HG03135 (cell line): ENCODE data around the gene PRKN.
"Not testable (repeated sequence)": the region's sequence is repeated elsewhere in the genome, so short reads cannot be mapped to it uniquely, and the experiment has no call there.

Source experiments
- ATAC-seq: cut with Tn5 transposase; IDR thresholded peaks from one replicate; pipeline ENCODE4 v1.9.1; 2021; ENCODE audit warnings: mild to moderate bottlenecking, moderate library complexity; ENCODE audit not compliant: unreplicated experiment

The PRKN gene

DNA sequence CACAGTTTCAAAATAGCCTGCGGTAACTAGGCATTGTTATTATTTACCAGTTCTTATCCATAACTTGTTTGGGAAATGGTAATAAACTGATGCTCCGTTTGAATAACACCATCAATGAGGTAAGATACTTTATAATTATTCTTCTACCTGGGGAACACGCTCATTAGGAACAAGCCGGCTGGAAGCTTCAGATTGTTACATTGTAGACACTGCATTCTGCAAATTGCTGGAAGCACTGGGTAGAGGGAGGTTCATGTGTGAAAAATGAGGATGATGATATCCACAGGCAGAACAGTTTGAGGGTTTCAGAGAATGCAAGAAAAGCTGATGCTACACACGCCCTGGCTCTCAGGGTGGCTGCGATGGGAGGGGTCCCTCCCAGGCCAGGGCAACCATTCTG lies 893.1 kb downstream of the PRKN start:
- no peak for ATAC-seq

DNA sequence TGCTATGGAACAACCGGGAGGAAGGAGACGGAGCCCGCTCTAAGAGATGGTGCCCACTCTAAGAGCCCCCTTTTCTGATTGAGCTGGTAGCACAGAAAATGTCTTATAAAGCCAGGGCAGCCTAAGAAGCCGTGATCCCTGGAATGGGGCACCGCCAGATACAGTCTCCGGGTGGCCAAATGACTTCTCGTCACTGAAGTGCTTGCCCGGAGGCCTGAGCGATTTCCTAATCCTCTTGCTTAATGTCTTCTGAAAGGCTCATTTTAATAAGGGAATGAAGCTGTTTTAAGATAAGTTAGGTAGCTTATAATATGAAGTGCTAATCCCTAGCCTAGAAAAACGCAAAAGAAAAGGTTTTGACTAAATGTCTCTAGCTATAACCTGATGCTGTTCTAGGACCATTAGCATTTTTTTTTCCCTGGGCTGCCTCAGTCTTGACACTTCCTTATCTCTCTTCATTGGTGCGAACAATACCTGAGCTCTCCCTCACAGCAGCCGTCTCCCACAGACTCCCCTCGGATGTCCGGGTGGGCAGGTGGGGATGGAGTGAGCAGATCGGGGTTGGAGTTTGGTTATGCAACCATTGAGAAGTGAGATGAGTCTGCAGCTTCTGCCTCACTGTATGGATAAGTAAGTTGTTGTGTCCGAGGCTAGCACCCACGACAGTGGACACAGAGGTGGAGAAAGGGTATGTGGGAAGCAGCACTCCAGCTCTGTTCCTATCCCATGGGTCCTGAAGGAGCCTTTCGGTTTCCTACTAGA lies 894.3 kb downstream of the PRKN start:
- no peak for ATAC-seq

DNA sequence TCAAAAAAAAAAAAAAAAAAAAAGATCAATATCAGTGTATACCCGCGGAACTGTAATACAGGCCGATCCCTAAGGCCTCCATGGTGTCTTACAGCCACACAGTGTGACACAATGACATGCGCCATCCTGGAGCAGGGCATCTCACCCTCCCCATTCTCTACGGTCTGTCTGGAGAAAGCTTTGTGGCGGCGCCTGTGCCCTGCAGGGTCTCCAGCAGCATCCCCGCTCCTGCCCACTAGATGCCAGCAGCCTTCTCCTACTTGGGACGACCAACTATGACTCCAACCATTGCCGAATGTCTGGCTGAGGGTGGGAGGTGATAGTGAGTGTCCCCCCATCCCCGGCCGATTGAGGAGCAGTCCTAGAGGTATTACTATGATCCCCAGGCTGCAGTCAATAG lies 894.9 kb downstream of the PRKN start:
- ATAC-seq = no peak

DNA sequence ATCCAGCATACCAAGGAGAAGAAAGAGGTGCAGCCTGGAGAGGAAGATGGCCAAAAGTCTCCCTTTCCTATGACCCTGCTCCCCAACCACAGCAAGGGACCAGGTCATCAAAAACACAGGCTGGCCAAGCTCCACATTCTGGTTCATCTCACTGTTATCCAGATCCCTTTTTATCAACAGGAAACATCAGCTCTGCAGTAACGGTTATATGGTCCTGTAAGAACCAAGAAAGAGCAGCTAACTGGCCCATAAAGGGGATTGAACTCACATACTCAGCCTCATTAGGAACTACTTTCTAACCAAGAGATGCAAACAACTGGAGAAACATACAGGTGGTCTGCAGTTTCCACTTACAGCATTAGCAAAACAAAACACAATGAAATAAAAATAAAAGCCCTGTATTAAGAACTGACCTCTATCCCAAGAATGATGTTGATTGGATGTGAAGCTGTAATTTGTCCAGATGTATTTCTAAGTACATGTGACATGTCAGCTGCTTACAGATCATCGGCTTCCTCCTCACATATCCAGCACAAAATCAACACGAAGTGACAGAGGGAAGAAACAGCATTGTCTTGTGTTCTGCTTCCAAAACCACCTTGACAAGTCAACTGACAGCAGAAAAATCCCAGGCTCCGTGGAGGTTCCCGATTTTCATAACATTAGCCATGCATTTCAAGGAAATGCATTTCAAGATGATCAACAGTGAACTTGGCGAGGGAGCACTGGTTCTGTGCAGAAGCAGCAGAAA lies 896.5 kb downstream of the PRKN start:
- no peak for ATAC-seq

DNA sequence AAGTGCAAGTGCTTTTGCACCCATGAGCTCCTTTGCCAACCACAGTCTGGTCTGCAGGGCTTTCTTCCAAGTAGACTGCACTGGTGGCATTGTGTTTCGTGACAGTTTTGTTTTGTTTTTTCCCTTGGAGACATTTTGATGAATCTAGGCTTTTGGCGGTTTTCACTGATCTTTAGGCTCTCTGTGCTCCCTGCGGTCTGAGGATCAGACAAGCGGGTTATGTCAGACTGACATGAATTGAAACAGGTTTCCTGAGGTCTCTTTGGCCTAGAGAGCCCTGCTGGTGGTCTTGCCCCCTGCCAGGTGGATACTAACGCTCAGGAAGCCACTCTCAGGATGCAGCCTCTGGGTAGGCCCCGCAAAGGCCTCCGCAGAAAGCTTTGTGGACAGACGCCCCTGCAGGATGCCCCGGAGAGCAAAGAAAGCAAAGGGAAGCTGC lies 898.3 kb downstream of the PRKN start:
- ATAC-seq = no peak

DNA sequence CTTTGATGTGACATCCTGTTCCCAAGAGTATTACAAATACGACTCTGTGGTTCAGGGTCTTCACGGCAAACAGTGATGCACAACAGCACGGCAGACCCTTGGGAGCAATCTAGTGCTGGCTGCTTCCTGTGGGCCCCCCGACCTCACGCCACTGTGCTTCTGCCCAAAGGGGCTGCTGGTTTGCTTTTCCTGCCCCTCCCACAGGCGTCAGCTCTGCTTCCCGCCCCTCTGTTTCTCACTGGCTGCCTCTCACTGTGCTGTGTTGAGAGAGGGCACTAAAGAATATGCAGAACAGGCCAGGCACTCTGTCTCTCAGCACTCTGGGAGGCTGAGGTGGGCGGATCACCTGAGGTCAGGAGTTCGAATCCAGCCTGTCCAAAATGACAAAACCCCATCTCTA lies 899.2 kb downstream of the PRKN start:
- ATAC-seq = no peak

- ATAC-seq = no peak
These were observed 901.1 kb downstream of the PRKN start for GRCh38 chr6:161826512-161826911.

- ATAC-seq = not testable (repeated sequence)
These were observed 905.4 kb downstream of the PRKN start for GRCh38 chr6:161822204-161822603.

DNA sequence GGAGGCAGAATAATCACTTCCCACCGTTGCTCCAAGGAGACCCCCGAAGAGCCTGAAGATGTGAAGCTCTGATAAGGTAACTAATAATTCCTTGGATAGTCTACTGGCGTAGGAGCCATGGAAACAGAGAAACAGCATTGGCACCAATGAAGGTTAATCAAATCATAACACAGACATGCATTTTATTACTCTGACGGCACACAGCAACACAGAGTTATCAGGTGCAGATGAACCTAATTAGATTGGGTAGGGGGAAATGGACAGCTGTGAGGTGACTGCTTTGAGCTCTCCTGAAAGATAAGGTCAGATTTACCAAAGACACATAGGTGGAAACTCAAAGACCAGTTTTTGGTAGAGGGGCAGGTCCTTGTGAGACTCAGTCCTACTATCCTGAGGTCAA lies 909.7 kb downstream of the PRKN start:
- no peak for ATAC-seq

GRCh38 chr6:161815965-161816364 lies 911.6 kb downstream of the PRKN start:
- no peak for ATAC-seq

DNA sequence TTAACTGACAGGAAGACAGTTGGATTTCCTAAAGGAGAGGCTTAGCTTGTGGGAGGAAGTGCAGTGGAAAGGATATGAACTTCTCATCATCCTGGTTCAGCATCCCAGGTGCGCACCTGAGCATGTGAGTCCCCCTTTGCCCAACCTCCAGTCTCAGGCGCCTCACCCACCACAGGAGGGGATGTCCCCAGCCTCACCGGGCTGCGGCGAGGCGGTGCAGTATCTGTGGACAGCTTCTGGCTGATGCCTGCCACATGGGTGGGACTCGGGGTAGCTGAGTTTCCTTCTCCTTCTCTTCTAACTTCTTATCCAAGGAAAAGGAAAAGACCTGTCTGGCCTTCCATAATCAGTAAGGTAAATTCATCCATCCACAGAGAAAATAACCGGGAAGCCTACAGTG lies 914.4 kb downstream of the PRKN start:
- ATAC-seq = no peak

DNA sequence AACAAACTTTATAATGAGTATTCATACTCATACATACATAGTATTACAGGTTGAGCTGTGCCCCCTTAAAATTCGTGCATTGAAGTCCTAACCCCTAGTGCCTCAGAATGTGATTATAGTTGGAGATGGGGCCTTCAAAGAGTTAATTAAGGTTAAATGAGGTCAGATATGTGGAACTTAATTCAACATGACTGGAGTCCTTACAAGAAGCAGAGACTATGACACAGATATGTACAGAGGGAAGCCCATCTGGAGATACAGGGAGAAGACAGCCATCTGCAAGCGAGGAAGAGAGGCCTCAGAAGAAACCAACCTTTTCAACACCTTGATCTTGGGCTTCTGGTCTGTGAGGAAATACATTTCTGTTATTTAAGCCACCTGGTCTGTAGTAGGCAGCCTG lies 917.6 kb downstream of the PRKN start:
- no peak for ATAC-seq

- no peak for ATAC-seq
These were observed 922.7 kb downstream of the PRKN start for GRCh38 chr6:161804838-161805237.

DNA sequence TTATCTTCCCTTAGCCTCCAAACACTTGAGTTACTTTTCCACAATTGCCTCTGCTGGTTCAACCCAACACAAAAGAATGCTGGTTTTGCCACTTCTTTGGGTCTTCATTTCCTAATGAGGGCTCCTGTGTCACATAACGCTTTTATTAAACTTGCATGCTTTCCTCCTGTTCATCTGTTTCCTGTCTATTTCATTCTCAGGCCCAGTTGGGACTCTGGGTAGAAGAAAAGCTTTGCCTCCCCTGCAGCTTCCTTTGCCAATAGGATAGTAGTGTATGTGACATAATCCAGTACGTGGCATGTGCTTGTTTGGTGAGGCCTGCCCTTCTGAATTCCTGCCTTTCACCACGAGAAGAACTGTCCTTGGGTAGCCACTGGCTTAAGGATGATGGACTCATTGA lies 924.4 kb downstream of the PRKN start:
- no peak for ATAC-seq

DNA sequence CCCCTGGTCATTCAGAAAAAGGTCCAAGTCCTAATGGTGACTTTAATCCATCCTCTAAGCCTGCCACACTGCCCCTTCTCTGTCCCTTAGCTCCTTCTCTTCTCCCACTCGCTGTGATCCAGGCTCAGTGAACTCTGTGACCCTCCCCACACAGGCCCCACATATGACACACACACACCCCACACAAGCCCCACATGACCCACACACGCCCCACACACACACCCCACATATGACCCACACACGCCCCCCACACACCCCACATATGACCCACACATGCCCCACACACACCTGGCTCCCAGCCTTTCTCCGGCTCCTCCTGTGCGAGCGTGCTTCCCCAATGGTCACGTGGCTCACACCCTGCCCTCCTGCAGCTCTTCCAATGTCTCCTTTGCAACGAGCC lies 925.3 kb downstream of the PRKN start:
- ATAC-seq = no peak

DNA sequence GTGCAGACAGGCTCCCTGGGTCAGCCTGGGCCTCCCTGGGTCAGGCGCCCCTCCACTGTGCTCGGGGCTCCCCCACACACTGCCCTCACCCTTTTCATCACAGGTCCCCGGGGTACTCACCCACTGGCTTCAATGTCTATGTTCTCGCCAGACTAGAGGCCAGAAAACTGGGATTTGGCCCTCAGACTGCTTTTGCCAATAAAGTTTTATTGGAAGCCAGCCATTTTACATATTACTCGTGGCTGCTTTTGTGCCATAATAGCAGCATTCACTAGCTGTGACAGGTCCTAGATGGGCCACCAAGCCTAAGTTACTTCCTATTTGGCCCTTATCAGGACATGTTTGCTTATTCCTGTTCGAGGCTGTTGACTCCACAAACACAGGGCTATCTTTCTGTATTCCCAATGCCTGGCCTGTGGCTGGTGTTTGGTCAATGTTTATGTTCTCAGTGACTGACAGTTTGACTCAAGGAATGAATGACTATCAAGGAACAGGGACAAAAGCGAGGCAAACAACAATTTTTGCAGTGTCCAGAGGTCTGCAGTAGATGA lies 928.6 kb downstream of the PRKN start:
- no peak for ATAC-seq

GRCh38 chr6:161796681-161797080 lies 930.9 kb downstream of the PRKN start:
- no peak for ATAC-seq

DNA sequence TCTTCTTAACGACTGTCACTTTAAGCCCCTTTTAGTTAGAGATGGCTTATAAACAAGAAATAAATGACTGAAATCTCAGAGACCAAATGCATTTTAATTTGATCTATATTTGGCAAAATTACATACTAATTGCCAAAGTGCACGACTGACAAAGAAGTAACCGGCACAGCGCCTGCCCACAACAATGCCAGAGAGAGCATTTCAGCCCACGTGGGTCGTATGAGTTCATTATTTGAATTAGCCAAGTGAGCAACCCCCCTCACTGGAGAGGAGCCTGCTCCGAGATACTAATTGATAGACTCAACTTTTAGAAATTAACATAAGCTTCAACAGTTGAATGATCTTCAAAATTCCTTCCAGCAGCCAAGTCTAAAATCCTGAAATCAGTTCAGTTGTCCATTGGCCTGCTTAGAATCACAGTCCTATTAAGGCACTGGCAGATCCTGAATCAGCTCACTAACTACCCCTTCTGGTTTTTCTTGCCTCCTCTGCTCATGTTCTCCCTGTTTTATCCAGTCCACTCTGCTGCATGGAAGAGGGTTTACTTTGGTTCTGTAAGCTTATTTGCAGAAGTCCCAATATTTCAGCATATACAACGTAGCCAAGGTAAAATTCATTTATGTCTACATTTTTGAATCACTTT lies 934.6 kb downstream of the PRKN start:
- no peak for ATAC-seq

DNA sequence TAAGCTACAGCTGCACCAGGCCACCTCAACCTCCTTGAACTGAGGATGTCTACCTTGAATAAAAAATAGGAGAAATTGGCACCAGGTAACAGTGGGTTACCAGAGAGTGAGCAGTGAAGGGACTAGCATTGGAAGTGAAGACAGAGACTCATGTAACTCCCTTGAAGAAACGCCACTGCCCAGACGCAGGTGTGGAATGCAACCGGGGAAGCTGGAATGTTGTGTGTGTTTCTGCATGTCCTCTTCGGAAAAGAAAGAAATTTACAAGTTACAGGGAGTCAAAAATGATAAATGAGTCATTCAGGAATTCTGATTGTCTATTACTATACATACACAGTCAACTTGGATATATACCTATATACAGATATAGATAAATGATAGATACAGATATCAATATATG lies 939.0 kb downstream of the PRKN start:
- ATAC-seq = no peak

GRCh38 chr6:161772176-161772575 lies 955.4 kb downstream of the PRKN start:
- no peak for ATAC-seq

GRCh38 chr6:161761966-161762365 lies 965.6 kb downstream of the PRKN start:
- ATAC-seq = no peak

DNA sequence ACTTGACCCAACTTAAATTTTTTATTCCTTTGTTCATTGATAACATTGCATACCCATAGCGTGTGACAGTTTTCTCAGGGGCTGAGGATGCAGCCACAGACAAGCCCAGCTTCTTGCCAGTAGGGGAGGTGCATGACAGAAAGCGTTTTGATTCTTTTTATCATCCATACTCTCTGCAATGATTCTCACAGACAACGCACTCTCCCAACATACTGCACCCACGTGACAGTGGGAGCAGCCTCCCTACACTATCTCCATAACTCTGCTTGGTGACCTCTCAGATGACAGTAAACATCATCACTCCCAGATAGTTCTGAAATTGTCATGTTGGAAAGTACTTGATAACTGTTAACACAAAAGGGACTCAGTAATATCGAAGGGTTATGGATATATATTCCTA lies 972.5 kb downstream of the PRKN start:
- no peak for ATAC-seq
